ENCODE data around the gene CLUH. TPM values are rescaled to one million over a fixed set of nuclear protein-coding genes. Genes with fewer than 3 reads are reported as not detected.

Gene CLUH, protein sequence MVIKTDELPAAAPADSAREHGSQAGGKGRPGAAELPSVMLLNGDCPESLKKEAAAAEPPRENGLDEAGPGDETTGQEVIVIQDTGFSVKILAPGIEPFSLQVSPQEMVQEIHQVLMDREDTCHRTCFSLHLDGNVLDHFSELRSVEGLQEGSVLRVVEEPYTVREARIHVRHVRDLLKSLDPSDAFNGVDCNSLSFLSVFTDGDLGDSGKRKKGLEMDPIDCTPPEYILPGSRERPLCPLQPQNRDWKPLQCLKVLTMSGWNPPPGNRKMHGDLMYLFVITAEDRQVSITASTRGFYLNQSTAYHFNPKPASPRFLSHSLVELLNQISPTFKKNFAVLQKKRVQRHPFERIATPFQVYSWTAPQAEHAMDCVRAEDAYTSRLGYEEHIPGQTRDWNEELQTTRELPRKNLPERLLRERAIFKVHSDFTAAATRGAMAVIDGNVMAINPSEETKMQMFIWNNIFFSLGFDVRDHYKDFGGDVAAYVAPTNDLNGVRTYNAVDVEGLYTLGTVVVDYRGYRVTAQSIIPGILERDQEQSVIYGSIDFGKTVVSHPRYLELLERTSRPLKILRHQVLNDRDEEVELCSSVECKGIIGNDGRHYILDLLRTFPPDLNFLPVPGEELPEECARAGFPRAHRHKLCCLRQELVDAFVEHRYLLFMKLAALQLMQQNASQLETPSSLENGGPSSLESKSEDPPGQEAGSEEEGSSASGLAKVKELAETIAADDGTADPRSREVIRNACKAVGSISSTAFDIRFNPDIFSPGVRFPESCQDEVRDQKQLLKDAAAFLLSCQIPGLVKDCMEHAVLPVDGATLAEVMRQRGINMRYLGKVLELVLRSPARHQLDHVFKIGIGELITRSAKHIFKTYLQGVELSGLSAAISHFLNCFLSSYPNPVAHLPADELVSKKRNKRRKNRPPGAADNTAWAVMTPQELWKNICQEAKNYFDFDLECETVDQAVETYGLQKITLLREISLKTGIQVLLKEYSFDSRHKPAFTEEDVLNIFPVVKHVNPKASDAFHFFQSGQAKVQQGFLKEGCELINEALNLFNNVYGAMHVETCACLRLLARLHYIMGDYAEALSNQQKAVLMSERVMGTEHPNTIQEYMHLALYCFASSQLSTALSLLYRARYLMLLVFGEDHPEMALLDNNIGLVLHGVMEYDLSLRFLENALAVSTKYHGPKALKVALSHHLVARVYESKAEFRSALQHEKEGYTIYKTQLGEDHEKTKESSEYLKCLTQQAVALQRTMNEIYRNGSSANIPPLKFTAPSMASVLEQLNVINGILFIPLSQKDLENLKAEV (N-terminal part only)
- 44.7 and 63.8 TPM in 2 replicates for total RNA-seq (2014; rRNA removed; shearing (Covaris generic); ENCODE audit: low replicate concordance)

DNA sequence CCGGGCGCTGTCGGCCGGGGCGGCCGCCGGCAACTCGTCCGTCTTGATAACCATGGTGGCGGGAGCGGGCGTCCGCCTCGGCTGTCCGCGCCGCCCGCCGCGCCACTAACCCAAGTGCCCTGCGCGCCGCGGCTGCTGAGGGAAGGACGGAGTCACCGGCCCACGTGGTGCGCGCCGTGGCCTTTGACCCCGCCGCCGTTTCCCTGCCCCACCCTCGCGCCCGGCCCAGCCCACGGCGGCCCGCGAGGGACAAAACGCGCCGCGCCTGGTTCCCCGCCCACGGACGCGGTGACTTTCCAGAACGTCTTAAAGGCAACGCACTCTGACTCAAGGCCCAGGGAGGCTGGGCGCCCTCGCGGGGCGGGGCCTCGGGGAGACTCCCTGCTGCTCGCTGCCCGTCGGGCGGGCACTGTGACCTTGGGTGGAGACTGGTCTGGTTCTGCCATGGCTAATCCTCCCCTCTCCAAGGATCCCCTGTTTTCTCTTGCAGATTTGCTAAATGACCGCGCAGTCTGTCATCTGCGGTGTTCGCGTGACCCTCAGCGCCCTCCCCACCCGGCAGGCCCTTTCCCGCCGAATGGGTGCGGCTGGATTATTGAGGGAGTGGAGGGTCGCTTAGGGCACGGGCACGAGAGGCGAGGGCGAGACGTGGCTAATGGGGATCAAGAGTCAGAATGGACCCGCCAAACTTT, at the start of gene CLUH:
CLUH (minus strand) TSS at position 157 of the 692 bp plus-strand sequence; CDS start at position 54, 103 bp downstream.
- H3K9me3 ChIP-seq, result no peaks in the 10 kb centered on the region
- DNase-seq, result peak; percentile 93
- peak within 1 kb of the TSS; percentile 65 for H3K4me3 ChIP-seq
- H3K36me3 ChIP-seq, result no peaks in the 10 kb centered on the region
- H3K27me3 ChIP-seq, result no peaks in the 10 kb centered on the region

GRCh38 chr17:2758870-2759269, 47.3 kb upstream of the CLUH start:
- H3K4me3 ChIP-seq, result no peak overlapping the region
- no peaks in the 10 kb centered on the region for H3K9me3 ChIP-seq
- DNase-seq, result no peak
- no peaks in the 10 kb centered on the region for H3K36me3 ChIP-seq
- H3K27me3 ChIP-seq, result peaks cover 8% of the 10 kb centered on the region

GRCh38 chr17:2755891-2756724, 44.5 kb upstream of the CLUH start:
- Histone ChIP-seq H3K27me3 (peaks cover 8% of the 10 kb centered on the region), H3K4me3 (no peak overlapping the region), H3K36me3 (no peaks in the 10 kb centered on the region), H3K9me3 (no peaks in the 10 kb centered on the region)
- DNase-seq, result no peak

- Histone ChIP-seq H3K27me3 (peaks cover 8% of the 10 kb centered on the region), H3K9me3 (no peaks in the 10 kb centered on the region), H3K4me3 (no peak overlapping the region), H3K36me3 (no peaks in the 10 kb centered on the region)
- DNase-seq, result no peak
Observed at GRCh38 chr17:2751491-2751890, 39.9 kb upstream of the CLUH start.

DNA sequence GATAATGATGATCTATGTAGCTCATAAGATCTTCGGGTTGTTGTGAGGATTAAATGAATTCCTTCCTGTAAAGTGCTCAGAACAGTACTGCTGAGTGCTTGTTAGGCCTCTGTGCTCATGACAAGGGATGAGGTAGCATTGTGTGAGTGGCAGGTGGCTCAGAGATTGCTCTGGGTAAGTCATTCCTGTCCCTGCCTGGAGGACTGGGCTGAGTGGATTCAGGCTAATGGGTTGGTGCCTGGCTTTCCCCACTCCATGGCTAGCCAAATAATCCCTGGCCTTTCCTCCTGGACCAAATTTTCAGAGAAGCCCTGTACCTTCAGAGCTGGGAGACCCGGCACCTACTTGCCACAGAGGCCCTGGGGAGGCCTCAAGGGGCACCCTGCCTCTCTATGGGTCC, 39.2 kb upstream of the CLUH start:
- DNase-seq, result no peak
- peaks cover 3% of the 10 kb centered on the region; the same call in 1 of the 2 replicates for H3K27me3 ChIP-seq
- H3K36me3 ChIP-seq, result no peaks in the 10 kb centered on the region
- H3K4me3 ChIP-seq, result no peak overlapping the region
- no peaks in the 10 kb centered on the region for H3K9me3 ChIP-seq

DNA sequence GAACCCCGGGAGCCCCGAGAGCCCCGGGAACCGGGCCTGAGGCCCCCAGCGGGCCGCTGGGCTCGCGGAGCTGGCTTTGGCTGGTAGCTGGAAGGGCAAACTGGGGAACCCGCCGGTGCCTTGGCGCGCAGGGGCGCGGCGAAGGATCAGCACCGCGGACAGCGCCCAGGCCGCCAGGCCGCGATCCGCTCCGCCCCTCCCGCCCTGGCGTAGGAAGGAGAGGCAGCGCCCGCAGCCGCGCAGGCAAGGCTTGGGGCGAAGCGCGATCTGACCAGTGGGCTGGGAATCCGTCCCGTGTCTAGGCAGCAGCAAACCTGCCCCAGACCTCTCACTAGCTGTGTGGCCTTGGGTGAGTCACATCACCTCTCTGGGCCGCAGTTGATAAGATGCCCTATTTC, 38.2 kb upstream of the CLUH start:
- H3K36me3 ChIP-seq, result no peaks in the 10 kb centered on the region
- DNase-seq, result peak; percentile 64
- no peaks in the 10 kb centered on the region for H3K27me3 ChIP-seq
- H3K9me3 ChIP-seq, result no peaks in the 10 kb centered on the region
- no peak overlapping the region for H3K4me3 ChIP-seq

- Histone ChIP-seq H3K27me3 (no peaks in the 10 kb centered on the region), H3K9me3 (no peaks in the 10 kb centered on the region), H3K4me3 (no peak within 1 kb of the TSS), H3K36me3 (no peaks in the 10 kb centered on the region)
- no peak for DNase-seq
Observed at GRCh38 chr17:2749058-2749783, 37.7 kb upstream of the CLUH start, which contains the start of gene CCDC92B. TSS of gene CCDC92B (minus strand) at chr17:2749652. CDS start at chr17:2735145, 14,507 bp downstream.

DNA sequence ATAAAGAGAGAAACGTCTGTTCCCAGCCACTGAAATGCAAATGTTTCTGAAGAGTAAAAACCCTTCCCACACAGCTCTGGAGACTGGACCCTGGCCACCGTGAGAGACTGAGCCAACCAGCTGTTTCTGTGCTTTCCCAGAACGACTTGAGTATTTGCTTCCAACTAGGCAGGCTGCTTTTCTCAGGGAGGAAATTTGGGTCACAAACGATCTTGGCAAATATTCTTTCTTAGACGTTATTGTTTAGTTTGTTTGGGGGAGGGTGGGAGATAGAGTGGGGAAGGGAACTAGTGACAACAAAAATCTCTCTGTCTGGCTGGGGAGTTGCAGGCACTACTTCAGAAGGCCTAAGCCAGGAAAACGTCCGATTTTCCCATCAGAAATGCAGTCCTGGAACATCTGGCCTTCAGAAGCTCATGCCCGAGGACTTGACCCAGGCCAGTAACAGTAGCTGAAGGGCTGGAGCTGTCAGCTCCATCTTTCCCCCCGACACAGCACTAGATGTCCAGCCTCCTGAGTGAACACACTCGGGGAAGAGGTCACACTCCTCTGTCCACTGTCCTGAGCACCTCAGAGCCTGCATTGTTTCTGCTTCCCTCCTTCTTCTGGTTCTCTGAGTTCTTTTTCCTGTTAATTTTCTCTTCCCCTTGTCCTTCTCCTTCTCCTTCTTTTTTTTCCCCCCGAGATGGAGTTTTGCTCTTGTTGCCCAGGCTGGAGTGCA, 33.9 kb upstream of the CLUH start:
- Histone ChIP-seq H3K9me3 (no peaks in the 10 kb centered on the region), H3K36me3 (no peaks in the 10 kb centered on the region), H3K4me3 (no peak overlapping the region), H3K27me3 (0 out of 2 replicates have a peak, but pooled peaks cover 3% of the 10 kb centered on the region)
- no peak for DNase-seq

DNA sequence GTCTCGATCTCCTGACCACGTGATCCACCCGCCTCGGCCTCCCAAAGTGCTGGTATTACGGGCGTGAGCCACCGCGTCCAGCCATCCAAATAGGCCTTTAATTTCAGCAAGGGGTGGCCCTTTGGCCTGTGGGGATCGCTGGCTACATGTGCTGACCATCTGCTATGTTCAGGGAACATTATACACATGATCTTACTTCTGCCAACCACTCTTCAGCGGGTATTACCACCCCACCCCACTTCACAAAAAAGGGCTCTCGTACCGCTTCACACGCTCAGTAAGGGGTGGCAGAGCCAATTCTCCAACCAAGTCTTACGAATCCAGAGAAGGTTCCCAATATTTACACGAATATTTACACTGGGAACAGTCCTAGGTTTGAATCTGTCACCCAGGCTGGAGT, 26.1 kb upstream of the CLUH start:
- Histone ChIP-seq H3K4me3 (no peak overlapping the region), H3K36me3 (no peaks in the 10 kb centered on the region), H3K9me3 (no peaks in the 10 kb centered on the region), H3K27me3 (no peaks in the 10 kb centered on the region)
- DNase-seq, result no peak

DNA sequence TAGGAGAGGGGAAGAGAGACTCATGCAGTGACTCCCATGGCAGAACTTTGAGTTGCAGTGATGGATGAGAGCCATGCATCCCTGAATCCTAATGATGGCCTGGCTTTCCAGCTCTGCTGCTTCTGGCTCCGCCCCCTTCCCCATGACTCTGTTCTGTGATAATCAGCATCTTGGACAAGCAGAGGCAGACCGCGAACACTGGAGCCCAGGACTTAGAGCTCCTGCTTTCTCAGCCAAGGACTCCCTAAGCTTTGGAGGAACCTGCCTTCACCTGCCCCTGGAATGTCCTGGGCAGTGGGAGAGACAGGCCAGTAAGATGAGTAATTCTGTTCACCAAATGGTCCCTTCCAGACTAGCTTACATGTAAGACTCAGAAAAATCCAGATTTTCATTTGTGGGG, 25.4 kb upstream of the CLUH start:
- no peak for DNase-seq
- Histone ChIP-seq H3K9me3 (no peaks in the 10 kb centered on the region), H3K4me3 (no peak overlapping the region), H3K27me3 (no peaks in the 10 kb centered on the region), H3K36me3 (no peaks in the 10 kb centered on the region)

DNA sequence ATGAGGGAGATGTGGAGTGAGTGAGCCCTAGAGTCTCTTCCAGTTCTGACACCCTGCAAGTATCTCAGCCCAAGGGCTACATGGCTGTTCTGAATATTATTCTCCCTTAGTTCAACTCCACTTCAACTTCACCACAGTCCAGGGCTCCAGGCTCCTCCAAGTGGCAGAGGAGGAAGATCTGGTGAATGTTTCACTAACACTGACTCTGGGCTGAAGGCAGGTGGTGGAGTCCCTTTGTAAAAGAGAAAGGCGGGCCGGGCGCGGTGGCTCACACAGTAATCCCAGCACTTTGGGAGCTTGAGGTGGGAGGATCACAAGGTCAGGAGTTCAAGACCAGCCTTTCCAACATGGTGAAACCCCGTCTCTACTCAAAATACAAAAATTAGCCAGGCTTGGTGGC, 24.3 kb upstream of the CLUH start:
- H3K36me3 ChIP-seq, result no peaks in the 10 kb centered on the region
- no peak overlapping the region for H3K4me3 ChIP-seq
- no peaks in the 10 kb centered on the region for H3K9me3 ChIP-seq
- H3K27me3 ChIP-seq, result no peaks in the 10 kb centered on the region
- no peak for DNase-seq

GRCh38 chr17:2734939-2735338, 23.4 kb upstream of the CLUH start:
- no peak for DNase-seq
- no peaks in the 10 kb centered on the region for H3K27me3 ChIP-seq
- no peaks in the 10 kb centered on the region for H3K36me3 ChIP-seq
- no peaks in the 10 kb centered on the region for H3K9me3 ChIP-seq
- no peak overlapping the region for H3K4me3 ChIP-seq

GRCh38 chr17:2731807-2732206, 20.2 kb upstream of the CLUH start:
- no peak for DNase-seq
- Histone ChIP-seq H3K27me3 (no peaks in the 10 kb centered on the region), H3K4me3 (no peak overlapping the region), H3K9me3 (no peaks in the 10 kb centered on the region), H3K36me3 (no peaks in the 10 kb centered on the region)

DNA sequence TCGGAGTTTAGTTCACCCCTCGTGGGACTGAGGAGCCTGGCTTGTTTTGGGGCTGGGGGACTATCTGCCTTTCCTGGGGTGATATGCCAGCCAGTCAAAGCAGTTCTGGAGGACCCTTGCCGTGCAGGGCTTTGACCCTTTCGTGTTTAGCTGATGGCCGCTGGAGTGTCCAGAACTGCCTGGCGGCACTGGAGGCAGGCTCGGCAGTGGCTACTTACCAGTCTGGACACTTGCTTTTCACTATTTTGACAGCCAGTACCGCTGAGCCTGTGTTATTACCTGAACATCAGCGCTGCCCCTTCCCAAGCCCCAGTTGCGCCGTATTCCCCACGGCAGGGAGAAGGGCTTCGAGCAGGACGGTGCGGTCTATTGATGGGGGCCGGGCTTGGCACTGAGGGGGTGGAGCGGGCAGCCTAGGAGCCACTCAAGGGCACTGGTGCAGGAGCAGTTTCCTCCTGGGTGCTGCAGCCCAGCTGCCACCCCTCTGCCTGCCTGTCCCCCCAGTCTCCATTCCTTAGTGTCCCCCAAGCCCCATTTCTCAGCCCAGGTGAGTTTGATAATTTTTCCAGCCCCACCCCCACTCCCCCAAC, 19.3 kb upstream of the CLUH start:
- no peak overlapping the region for H3K4me3 ChIP-seq
- no peaks in the 10 kb centered on the region for H3K36me3 ChIP-seq
- no peaks in the 10 kb centered on the region for H3K27me3 ChIP-seq
- DNase-seq, result no peak
- H3K9me3 ChIP-seq, result no peaks in the 10 kb centered on the region

Data from MG63 (cell line).